ENCODE measurements around the gene ZBTB11.
"Not testable (repeated sequence)": the region's sequence is repeated elsewhere in the genome, so short reads cannot be mapped to it uniquely, and the experiment has no call there.

The ZBTB11 gene

GRCh38 chr3:101618726-101619125, 58.2 kb downstream of the ZBTB11 start:
- DNase-seq (ENCODE audit: low spot score): no peak

- DNase-seq (ENCODE audit: low spot score): no peak
These were observed 59.5 kb downstream of the ZBTB11 start for GRCh38 chr3:101617478-101617877.

GRCh38 chr3:101615525-101615924, 61.4 kb downstream of the ZBTB11 start:
- no peak for DNase-seq (ENCODE audit: low spot score)

DNA sequence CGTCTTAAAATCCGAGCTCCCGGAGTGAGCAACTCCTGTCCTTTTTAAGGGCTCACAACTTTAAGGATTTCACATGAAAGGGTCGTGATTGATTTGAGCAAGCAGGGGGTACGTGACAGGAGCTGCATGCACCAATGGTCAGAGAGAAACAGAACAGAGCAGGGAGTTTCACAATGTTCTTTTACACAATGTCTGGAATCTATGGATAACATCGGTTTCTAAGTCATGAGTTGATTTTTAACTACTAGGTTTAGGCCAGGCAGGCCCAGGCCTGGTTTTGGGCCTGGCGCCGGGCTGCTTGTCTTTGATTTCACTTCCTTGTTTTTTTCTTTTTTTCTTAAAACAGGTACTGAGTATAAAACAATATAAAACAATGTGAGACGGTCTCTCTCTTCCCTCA, 63.9 kb downstream of the ZBTB11 start:
- not testable (repeated sequence) for DNase-seq (ENCODE audit: low spot score)

DNA sequence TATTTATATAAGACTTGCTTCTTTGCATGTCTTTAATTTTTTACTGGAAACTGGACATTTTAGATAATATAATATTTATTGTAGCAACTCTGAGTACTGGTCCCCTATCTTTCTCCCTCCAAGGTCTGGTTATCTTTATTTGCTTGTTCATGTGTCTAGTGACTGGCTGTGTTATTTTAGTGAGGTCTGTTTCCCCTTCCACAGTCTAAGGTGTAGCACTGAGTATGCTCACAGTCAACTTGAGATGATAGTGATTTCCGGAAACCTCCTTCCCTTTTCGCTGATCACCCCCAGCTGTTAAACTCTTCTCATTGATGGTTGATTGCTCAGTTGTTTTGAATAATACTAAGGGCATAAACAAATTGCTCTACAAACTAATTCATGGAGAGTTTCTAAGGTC, 65.9 kb downstream of the ZBTB11 start:
- DNase-seq (ENCODE audit: low spot score): no peak

- DNase-seq (ENCODE audit: low spot score): not testable (repeated sequence)
These were observed 71.5 kb downstream of the ZBTB11 start for GRCh38 chr3:101605398-101605797.

DNA sequence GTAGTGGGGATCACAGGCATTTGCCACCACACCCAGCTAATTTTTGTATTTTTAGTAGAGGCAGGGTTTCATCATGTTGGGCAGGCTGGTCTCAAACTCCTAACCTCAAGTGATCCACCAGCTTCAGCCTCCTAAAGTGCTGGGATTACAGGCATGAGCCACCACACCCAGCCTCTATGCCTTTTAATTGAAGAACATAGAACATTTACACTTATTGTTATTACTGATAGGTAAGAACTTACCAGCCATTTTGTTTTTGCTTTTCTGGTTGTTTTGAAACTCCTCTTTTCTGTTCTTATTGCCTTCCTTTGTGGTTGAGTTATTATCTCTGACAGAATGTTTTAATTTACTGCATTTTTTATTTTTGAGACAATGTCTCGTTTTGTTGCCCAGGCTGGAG, 73.7 kb downstream of the ZBTB11 start:
- no peak for DNase-seq (ENCODE audit: low spot score)

- DNase-seq (ENCODE audit: low spot score): no peak
These were observed 74.2 kb downstream of the ZBTB11 start for GRCh38 chr3:101602731-101603130.

All from kidney capillary endothelial cell (primary cell).